ENCODE measurements around the gene KEL. TPM values are rescaled to one million over a fixed set of nuclear protein-coding genes. Genes with fewer than 3 reads are reported as not detected.

The KEL gene
- total RNA-seq, 2 donors from 2014 or later, result not detected

- H3K27me3 ChIP-seq (replicated peaks; ENCODE audit: insufficient read depth), result no peaks in the 10 kb centered on the region
- no peak for ATAC-seq (ENCODE audit: insufficient number of reproducible peaks, low FRiP score, low read depth)
Observed at GRCh38 chr7:142914121-142914520, 48.0 kb downstream of the KEL start.

GRCh38 chr7:142913566-142913965 lies 48.6 kb downstream of the KEL start:
- DNase-seq (ENCODE audit: low spot score) (no peak), ATAC-seq (ENCODE audit: insufficient number of reproducible peaks, low FRiP score, low read depth) (no peak)
- Histone ChIP-seq H3K9me3 (no peaks in the 10 kb centered on the region), H3K4me1 (ENCODE audit: control insufficient read depth in 1 of 2, low read depth in 2 of 2) (no peaks in the 10 kb centered on the region), H3K4me3 (no peak overlapping the region), H3K27me3 (replicated peaks; ENCODE audit: insufficient read depth) (no peaks in the 10 kb centered on the region), H3K36me3 (no peaks in the 10 kb centered on the region), H3K27ac (no peak overlapping the region)
- TF ChIP-seq CTCF (IDR thresholded peaks at IDR 0.05), result no peak

More at GRCh38 chr7:142914121-142914520, 48.0 kb downstream of the KEL start:
- no peak for DNase-seq (ENCODE audit: low spot score)
- TF ChIP-seq CTCF (IDR thresholded peaks at IDR 0.05), result no peak
- Histone ChIP-seq H3K27ac (no peak overlapping the region), H3K36me3 (no peaks in the 10 kb centered on the region), H3K4me3 (no peak overlapping the region), H3K9me3 (no peaks in the 10 kb centered on the region), H3K4me1 (ENCODE audit: control insufficient read depth in 1 of 2, low read depth in 2 of 2) (no peaks in the 10 kb centered on the region)

- Histone ChIP-seq H3K4me1 (ENCODE audit: control insufficient read depth in 1 of 2, low read depth in 2 of 2) (no peaks in the 10 kb centered on the region), H3K27ac (no peak overlapping the region), H3K36me3 (no peaks in the 10 kb centered on the region), H3K27me3 (replicated peaks; ENCODE audit: insufficient read depth) (no peaks in the 10 kb centered on the region), H3K9me3 (no peaks in the 10 kb centered on the region), H3K4me3 (no peak overlapping the region)
- DNase-seq (ENCODE audit: low spot score) (no peak), ATAC-seq (ENCODE audit: insufficient number of reproducible peaks, low FRiP score, low read depth) (no peak)
- TF ChIP-seq CTCF (IDR thresholded peaks at IDR 0.05), result no peak
Observed at GRCh38 chr7:142913051-142913450, 49.1 kb downstream of the KEL start.

GRCh38 chr7:142910481-142910880 lies 51.7 kb downstream of the KEL start:
- Histone ChIP-seq H3K9me3 (no peaks in the 10 kb centered on the region), H3K27me3 (replicated peaks; ENCODE audit: insufficient read depth) (no peaks in the 10 kb centered on the region), H3K4me1 (ENCODE audit: control insufficient read depth in 1 of 2, low read depth in 2 of 2) (no peaks in the 10 kb centered on the region), H3K36me3 (no peaks in the 10 kb centered on the region), H3K27ac (no peak overlapping the region), H3K4me3 (no peak overlapping the region)
- ATAC-seq (ENCODE audit: insufficient number of reproducible peaks, low FRiP score, low read depth) (no peak), DNase-seq (ENCODE audit: low spot score) (no peak)
- TF ChIP-seq CTCF (IDR thresholded peaks at IDR 0.05), result no peak

GRCh38 chr7:142910031-142910433 lies 52.1 kb downstream of the KEL start:
- Histone ChIP-seq H3K27me3 (replicated peaks; ENCODE audit: insufficient read depth) (no peaks in the 10 kb centered on the region), H3K9me3 (no peaks in the 10 kb centered on the region), H3K4me3 (no peak overlapping the region), H3K36me3 (no peaks in the 10 kb centered on the region), H3K4me1 (ENCODE audit: control insufficient read depth in 1 of 2, low read depth in 2 of 2) (no peaks in the 10 kb centered on the region), H3K27ac (no peak overlapping the region)
- TF ChIP-seq CTCF (IDR thresholded peaks at IDR 0.05), result no peak
- DNase-seq (ENCODE audit: low spot score) (no peak), ATAC-seq (ENCODE audit: insufficient number of reproducible peaks, low FRiP score, low read depth) (no peak)
